ENCODE results near the gene BDH1.
"Not testable (repeated sequence)": the region's sequence is repeated elsewhere in the genome, so short reads cannot be mapped to it uniquely, and the experiment has no call there.

The BDH1 gene

DNA sequence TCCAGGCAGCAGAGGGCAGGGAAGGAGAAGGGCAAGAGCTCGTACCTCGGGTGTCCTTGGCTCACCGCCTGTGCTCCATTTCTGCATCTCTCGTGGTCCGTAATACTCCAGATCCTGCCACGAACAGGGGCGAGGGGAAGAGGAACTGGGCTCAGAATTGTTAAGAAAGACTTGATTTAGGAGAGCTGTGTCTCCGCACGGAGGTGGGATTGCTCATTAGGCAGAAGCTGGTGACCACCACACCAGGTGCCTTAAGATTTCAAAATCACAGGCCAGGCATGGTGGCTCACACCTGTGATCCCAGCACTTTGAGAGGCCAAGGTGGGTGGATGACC is 37.2 kb upstream of the BDH1 start:
- H3K4me1 ChIP-seq (ENCODE audit: control insufficient read depth, insufficient read depth, low read length): no peaks in the 10 kb centered on the region
- no peaks in the 10 kb centered on the region for H3K36me3 ChIP-seq (ENCODE audit: control insufficient read depth, insufficient read depth, low read length)
- no CpG with 5 or more reads among the region's 9 CpGs for WGBS (ENCODE audit: insufficient coverage, insufficient read length)
- DNase-seq (ENCODE audit: low read depth, low spot score): no peak
- H3K9me3 ChIP-seq (ENCODE audit: control insufficient read depth, insufficient read depth, low read length): no peaks in the 10 kb centered on the region
- no peak overlapping the region for H3K27ac ChIP-seq (ENCODE audit: low read length)
- H3K27me3 ChIP-seq (ENCODE audit: control insufficient read depth, insufficient read depth, low read length): no peaks in the 10 kb centered on the region
- H3K4me3 ChIP-seq (ENCODE audit: low read length): no peak overlapping the region

DNA sequence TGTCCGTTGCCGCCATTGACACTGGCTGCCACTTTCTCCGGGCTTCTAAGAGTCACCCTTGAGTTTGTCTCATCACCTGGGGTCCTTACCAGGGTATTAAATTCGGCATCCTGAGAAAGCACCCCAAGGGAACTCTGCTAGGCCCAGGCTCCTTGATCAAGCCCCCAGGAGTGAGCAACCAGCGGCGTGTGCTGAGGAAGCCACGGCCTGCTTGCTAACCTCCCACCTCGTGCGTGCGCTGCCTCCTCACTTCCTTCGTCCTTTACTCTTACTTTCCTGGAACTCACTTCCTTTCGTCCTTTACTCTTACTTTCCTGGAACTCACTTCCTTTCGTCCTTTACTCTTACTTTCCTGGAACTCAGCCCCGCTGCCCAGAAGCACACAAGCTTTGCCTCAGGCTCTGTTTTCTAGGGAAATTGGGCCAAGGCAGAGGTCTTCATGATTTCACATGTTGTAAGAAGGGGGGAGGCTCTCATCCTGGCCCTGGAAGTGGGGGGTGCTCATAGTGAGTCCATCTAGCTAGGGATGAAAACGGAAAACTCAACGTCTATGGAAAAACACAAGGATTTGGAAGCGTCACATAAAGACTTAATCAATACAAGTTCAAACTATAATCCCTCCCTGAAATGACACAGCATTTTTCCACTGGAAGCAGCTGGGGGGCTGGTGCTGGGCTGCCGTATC is 36.7 kb upstream of the BDH1 start:
- WGBS (ENCODE audit: insufficient coverage, insufficient read length): no CpG with 5 or more reads among the region's 18 CpGs
- no peaks in the 10 kb centered on the region for H3K4me1 ChIP-seq (ENCODE audit: control insufficient read depth, insufficient read depth, low read length)
- no peaks in the 10 kb centered on the region for H3K27me3 ChIP-seq (ENCODE audit: control insufficient read depth, insufficient read depth, low read length)
- no peak for DNase-seq (ENCODE audit: low read depth, low spot score)
- no peak overlapping the region for H3K4me3 ChIP-seq (ENCODE audit: low read length)
- H3K36me3 ChIP-seq (ENCODE audit: control insufficient read depth, insufficient read depth, low read length): no peaks in the 10 kb centered on the region
- no peak overlapping the region for H3K27ac ChIP-seq (ENCODE audit: low read length)
- no peaks in the 10 kb centered on the region for H3K9me3 ChIP-seq (ENCODE audit: control insufficient read depth, insufficient read depth, low read length)

DNA sequence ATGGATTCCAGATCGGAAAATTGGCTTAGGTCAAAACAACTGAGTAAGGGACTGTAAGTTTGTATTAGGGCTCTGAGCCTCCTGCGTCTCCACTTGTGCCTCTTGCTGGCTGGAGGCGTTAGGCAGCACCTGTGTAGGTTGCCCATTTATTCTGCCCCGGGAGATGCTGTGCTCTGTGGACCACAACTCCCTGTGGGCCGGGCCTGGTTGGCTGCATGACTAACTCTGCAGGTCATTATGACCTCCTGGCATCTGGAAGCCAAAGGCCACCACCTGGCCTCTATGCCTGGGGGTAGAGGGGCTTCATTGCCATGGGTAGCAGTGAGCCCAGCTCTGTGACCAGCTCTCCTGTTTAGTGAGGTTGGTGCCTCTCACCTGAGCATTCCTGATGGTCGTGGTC is 36.0 kb upstream of the BDH1 start:
- Histone ChIP-seq H3K27me3 (ENCODE audit: control insufficient read depth, insufficient read depth, low read length) (no peaks in the 10 kb centered on the region), H3K27ac (ENCODE audit: low read length) (no peak overlapping the region), H3K4me1 (ENCODE audit: control insufficient read depth, insufficient read depth, low read length) (no peaks in the 10 kb centered on the region), H3K36me3 (ENCODE audit: control insufficient read depth, insufficient read depth, low read length) (no peaks in the 10 kb centered on the region), H3K4me3 (ENCODE audit: low read length) (no peak overlapping the region), H3K9me3 (ENCODE audit: control insufficient read depth, insufficient read depth, low read length) (no peaks in the 10 kb centered on the region)
- DNase-seq (ENCODE audit: low read depth, low spot score): no peak
- no CpG with 5 or more reads among the region's 6 CpGs for WGBS (ENCODE audit: insufficient coverage, insufficient read length)

DNA sequence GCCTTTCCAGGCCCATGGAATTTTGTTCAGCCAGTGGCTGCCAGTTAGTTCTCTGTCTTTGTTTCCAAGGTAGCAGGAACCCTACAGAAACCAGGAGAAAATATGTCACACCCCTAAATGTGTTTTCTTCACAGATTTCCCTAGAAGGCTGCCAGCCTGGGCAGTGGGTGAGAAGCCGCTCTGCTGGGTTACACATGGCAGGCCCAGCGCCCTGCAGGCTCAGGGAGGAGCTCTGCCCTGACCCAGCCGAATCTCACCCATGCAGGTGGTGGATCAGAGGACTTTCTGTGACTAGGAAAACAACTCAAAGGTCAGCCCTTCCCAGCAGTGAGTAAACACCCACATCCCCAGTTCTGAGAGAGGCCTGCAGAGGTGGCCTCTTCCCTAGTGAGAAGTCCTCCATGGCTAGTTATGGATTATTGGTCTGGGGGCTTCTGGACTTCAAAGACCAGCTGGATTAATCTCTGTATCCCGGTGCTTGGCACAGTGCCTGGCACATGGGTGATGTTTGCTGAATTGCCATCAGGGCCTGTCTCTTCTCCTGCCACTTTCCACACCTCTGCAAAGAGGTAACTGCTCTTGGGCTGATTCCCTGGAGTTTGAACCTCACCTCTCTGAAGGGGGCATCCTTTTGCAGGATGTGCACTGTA is 34.7 kb upstream of the BDH1 start:
- Histone ChIP-seq H3K36me3 (ENCODE audit: control insufficient read depth, insufficient read depth, low read length) (no peaks in the 10 kb centered on the region), H3K27ac (ENCODE audit: low read length) (no peak overlapping the region), H3K27me3 (ENCODE audit: control insufficient read depth, insufficient read depth, low read length) (no peaks in the 10 kb centered on the region), H3K4me3 (ENCODE audit: low read length) (no peak overlapping the region), H3K9me3 (ENCODE audit: control insufficient read depth, insufficient read depth, low read length) (no peaks in the 10 kb centered on the region), H3K4me1 (ENCODE audit: control insufficient read depth, insufficient read depth, low read length) (no peaks in the 10 kb centered on the region)
- WGBS (ENCODE audit: insufficient coverage, insufficient read length): no CpG with 5 or more reads among the region's 4 CpGs
- DNase-seq (ENCODE audit: low read depth, low spot score): no peak

DNA sequence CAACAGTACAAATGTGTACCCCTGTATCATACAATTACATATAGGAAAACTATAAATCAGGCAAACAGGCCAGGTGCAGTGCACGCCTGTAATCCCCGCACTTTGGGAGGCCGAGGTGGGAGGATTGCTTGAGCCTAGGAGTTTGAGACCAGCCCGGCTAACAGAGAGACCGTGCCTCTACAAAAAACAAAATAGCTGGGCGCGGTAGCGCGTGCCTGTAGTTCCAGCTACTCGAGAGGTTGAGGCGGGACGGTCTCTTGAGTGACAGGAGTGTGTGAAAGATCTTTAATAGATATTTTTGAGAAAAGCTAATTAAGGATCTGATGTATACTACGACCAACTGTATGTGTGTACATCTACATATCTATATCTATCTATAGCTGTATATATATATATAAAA is 33.8 kb upstream of the BDH1 start:
- Histone ChIP-seq H3K9me3 (ENCODE audit: control insufficient read depth, insufficient read depth, low read length) (no peaks in the 10 kb centered on the region), H3K4me3 (ENCODE audit: low read length) (no peak overlapping the region), H3K27ac (ENCODE audit: low read length) (no peak overlapping the region), H3K4me1 (ENCODE audit: control insufficient read depth, insufficient read depth, low read length) (0 out of 2 replicates have a peak, but pooled peaks cover 2% of the 10 kb centered on the region), H3K36me3 (ENCODE audit: control insufficient read depth, insufficient read depth, low read length) (no peaks in the 10 kb centered on the region), H3K27me3 (ENCODE audit: control insufficient read depth, insufficient read depth, low read length) (no peaks in the 10 kb centered on the region; the same call in 1 of the 2 replicates)
- no CpG with 5 or more reads among the region's 13 CpGs for WGBS (ENCODE audit: insufficient coverage, insufficient read length)
- DNase-seq (ENCODE audit: low read depth, low spot score): no peak

DNA sequence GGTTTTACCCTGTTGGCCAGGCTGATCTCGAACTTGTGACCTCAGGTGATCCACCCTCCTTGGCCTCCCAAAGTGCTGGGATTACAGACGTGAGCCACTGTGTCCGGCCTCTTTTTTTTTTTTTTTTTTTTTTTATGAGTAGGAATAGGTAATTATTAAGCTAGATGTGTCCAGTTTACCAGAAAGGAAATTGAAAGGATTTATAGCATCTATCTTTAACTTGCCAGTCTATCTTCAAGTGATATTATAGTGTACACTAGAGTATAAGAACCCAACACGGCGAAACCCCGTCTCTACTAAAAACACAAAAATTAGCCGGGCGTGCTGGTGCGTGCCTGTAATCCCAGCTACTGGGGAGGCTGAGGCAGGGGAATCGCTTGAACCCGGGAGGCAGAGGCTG is 31.0 kb upstream of the BDH1 start:
- DNase-seq (ENCODE audit: low read depth, low spot score); H3K4me3 ChIP-seq (ENCODE audit: low read length); H3K27ac ChIP-seq (ENCODE audit: low read length); H3K9me3 ChIP-seq (ENCODE audit: control insufficient read depth, insufficient read depth, low read length); H3K4me1 ChIP-seq (ENCODE audit: control insufficient read depth, insufficient read depth, low read length); H3K27me3 ChIP-seq (ENCODE audit: control insufficient read depth, insufficient read depth, low read length); H3K36me3 ChIP-seq (ENCODE audit: control insufficient read depth, insufficient read depth, low read length): not testable (repeated sequence)
- no CpG with 5 or more reads among the region's 11 CpGs for WGBS (ENCODE audit: insufficient coverage, insufficient read length)

DNA sequence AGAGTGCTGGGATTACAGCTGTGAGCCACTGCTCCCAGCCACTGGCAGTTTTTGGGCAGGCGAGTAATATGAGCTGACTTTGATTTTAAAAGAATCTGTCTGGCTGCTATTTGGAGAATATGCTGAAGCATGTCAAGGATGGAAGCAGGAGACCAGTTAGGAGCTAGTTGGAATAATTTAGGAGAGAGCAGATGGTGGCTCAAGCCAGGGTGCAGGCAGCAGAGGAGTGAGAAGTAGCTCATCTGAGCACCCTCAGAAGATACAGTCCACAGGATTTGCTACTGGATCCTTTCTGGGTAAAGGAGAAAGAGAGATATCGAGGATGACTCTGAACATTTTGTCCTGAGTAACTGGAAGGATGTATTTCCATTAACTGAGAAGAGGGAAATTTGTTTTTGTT is 30.4 kb upstream of the BDH1 start:
- Histone ChIP-seq H3K36me3 (ENCODE audit: control insufficient read depth, insufficient read depth, low read length) (no peaks in the 10 kb centered on the region), H3K27ac (ENCODE audit: low read length) (no peak overlapping the region), H3K9me3 (ENCODE audit: control insufficient read depth, insufficient read depth, low read length) (no peaks in the 10 kb centered on the region), H3K27me3 (ENCODE audit: control insufficient read depth, insufficient read depth, low read length) (no peaks in the 10 kb centered on the region; the same call in 1 of the 2 replicates), H3K4me3 (ENCODE audit: low read length) (no peak overlapping the region), H3K4me1 (ENCODE audit: control insufficient read depth, insufficient read depth, low read length) (0 out of 2 replicates have a peak, but pooled peaks cover 2% of the 10 kb centered on the region)
- WGBS (ENCODE audit: insufficient coverage, insufficient read length): no CpG with 5 or more reads among the region's 2 CpGs
- no peak for DNase-seq (ENCODE audit: low read depth, low spot score)

DNA sequence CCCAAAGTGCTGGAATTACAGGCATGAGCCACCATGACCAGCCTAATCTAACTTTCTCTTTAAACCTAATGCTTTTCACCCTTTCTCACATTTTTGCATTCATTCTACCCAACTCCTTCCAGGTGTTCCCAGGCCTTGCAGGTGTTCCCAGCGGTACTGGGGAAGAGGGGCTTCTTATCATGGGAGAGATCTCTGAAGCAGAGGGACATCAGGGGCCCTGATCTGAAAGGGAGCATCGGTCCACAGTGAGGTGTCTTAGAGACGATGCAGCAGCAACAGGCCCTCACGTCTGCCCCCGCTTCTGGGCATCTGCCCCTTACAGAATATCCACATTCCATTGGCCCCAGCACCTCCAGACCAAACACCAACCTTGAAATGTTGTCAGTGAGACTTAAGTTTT is 29.0 kb upstream of the BDH1 start:
- no peak overlapping the region for H3K27ac ChIP-seq (ENCODE audit: low read length)
- H3K9me3 ChIP-seq (ENCODE audit: control insufficient read depth, insufficient read depth, low read length): no peaks in the 10 kb centered on the region
- no peaks in the 10 kb centered on the region; the same call in 1 of the 2 replicates for H3K27me3 ChIP-seq (ENCODE audit: control insufficient read depth, insufficient read depth, low read length)
- DNase-seq (ENCODE audit: low read depth, low spot score): no peak
- peaks cover 6% of the 10 kb centered on the region; the same call in 1 of the 2 replicates for H3K4me1 ChIP-seq (ENCODE audit: control insufficient read depth, insufficient read depth, low read length)
- H3K4me3 ChIP-seq (ENCODE audit: low read length): no peak overlapping the region
- H3K36me3 ChIP-seq (ENCODE audit: control insufficient read depth, insufficient read depth, low read length): no peaks in the 10 kb centered on the region
- WGBS (ENCODE audit: insufficient coverage, insufficient read length): no CpG with 5 or more reads among the region's 5 CpGs

DNA sequence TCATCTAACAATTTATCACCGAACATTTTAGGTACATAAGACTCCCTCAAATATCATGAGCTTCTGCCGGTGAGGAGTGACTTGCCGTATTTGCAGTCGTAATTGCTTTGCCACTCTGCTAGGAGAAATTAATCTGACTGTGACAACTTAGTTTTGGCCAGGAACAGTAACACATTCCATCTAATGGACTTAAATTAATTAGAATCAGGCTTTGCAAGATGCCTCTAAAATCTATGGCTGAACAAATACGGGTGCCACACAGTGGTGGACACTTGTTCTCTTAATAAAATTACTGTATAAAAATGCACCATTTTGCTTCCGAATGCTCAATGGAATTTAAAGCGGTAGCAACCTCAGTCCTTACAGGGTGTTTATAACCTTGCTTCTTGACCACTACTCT is 27.6 kb upstream of the BDH1 start:
- H3K27ac ChIP-seq (ENCODE audit: low read length): no peak overlapping the region
- WGBS (ENCODE audit: insufficient coverage, insufficient read length): no CpG with 5 or more reads among the region's 7 CpGs
- H3K4me3 ChIP-seq (ENCODE audit: low read length): no peak overlapping the region
- no peak for DNase-seq (ENCODE audit: low read depth, low spot score)
- H3K36me3 ChIP-seq (ENCODE audit: control insufficient read depth, insufficient read depth, low read length): no peaks in the 10 kb centered on the region
- no peaks in the 10 kb centered on the region; the same call in 1 of the 2 replicates for H3K27me3 ChIP-seq (ENCODE audit: control insufficient read depth, insufficient read depth, low read length)
- H3K4me1 ChIP-seq (ENCODE audit: control insufficient read depth, insufficient read depth, low read length): peaks cover 6% of the 10 kb centered on the region; the same call in 1 of the 2 replicates
- no peaks in the 10 kb centered on the region for H3K9me3 ChIP-seq (ENCODE audit: control insufficient read depth, insufficient read depth, low read length)

DNA sequence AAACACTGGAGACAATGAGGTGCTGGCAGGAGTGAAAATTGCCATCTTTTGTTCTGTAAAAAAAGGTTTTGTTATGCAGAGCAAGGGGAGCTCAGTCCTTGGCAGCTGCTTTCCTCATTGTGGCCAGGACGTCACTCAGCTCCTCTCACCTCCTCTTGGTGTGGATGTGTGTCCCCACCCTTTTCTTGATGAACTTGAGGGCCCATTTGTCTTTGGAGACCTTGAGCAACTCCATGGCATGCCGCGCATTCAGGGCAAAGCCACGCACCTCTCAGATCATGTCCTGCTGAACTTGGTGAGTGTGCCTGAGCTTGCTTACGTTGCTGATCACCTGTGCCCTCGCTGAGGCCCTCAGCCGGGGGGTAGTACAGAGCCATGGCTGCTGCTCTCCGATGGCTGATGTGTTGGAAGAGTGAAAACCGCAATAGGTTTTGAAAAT is 24.5 kb upstream of the BDH1 start:
- no peaks in the 10 kb centered on the region for H3K36me3 ChIP-seq (ENCODE audit: control insufficient read depth, insufficient read depth, low read length)
- WGBS (ENCODE audit: insufficient coverage, insufficient read length): no CpG with 5 or more reads among the region's 9 CpGs
- H3K4me3 ChIP-seq (ENCODE audit: low read length): no peak overlapping the region
- no peaks in the 10 kb centered on the region; the same call in 1 of the 2 replicates for H3K27me3 ChIP-seq (ENCODE audit: control insufficient read depth, insufficient read depth, low read length)
- H3K27ac ChIP-seq (ENCODE audit: low read length): no peak overlapping the region
- peaks cover 12% of the 10 kb centered on the region; the same call in 1 of the 2 replicates for H3K4me1 ChIP-seq (ENCODE audit: control insufficient read depth, insufficient read depth, low read length)
- H3K9me3 ChIP-seq (ENCODE audit: control insufficient read depth, insufficient read depth, low read length): no peaks in the 10 kb centered on the region
- DNase-seq (ENCODE audit: low read depth, low spot score): no peak

DNA sequence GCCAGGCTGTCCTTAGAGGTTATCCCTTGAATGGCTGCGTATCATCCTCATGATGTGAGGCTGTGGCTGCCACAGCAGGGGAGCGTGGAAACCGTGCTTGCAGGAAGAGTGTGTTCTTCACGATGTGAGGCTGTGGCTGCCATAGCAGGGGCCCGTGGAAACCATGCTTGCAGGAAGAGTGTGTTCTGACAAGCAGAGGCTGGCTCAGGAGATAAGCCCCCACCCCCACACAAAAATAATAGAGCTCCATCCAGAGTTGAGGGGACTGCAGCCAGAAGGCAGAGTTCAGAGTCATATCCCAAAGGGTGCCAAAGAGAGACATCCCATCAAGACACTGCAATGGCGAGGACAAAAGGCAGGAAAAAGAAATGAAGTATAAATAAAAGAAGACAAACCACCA is 22.6 kb upstream of the BDH1 start:
- H3K9me3 ChIP-seq (ENCODE audit: control insufficient read depth, insufficient read depth, low read length): no peaks in the 10 kb centered on the region
- H3K4me1 ChIP-seq (ENCODE audit: control insufficient read depth, insufficient read depth, low read length): peaks cover 16% of the 10 kb centered on the region; the same call in 1 of the 2 replicates
- no peak overlapping the region for H3K4me3 ChIP-seq (ENCODE audit: low read length)
- no peak for DNase-seq (ENCODE audit: low read depth, low spot score)
- no peak overlapping the region for H3K27ac ChIP-seq (ENCODE audit: low read length)
- no peaks in the 10 kb centered on the region for H3K36me3 ChIP-seq (ENCODE audit: control insufficient read depth, insufficient read depth, low read length)
- WGBS (ENCODE audit: insufficient coverage, insufficient read length): no CpG with 5 or more reads among the region's 6 CpGs
- H3K27me3 ChIP-seq (ENCODE audit: control insufficient read depth, insufficient read depth, low read length): no peaks in the 10 kb centered on the region

All from iPS DF 6.9 (cell line).